ENCODE data around the gene GPBAR1.

The GPBAR1 gene

GRCh38 chr2:218286570-218287459, 26.0 kb downstream of the GPBAR1 start:
- peak; percentile 97 to 99 (median 98) for DNase-seq

GRCh38 chr2:218289639-218290315, 29.0 kb downstream of the GPBAR1 start:
- peak; percentile 46 to 70 (median 51) for DNase-seq

GRCh38 chr2:218290316-218291261, 29.8 kb downstream of the GPBAR1 start:
- peak; percentile 60 to 63 (median 61) for DNase-seq

GRCh38 chr2:218291318-218292047, 30.7 kb downstream of the GPBAR1 start:
- peak; percentile 72 to 89 (median 83) for DNase-seq

GRCh38 chr2:218292048-218293014, 31.5 kb downstream of the GPBAR1 start, which contains the start of gene TMBIM1:
Gene TMBIM1 (minus strand): TSS chr2:218292503. CDS start chr2:218282141, 10,362 bp downstream.
- peak; percentile 85 to 97 (median 93) for DNase-seq

GRCh38 chr2:218293715-218294429, 33.1 kb downstream of the GPBAR1 start:
- peak; percentile 53 to 70 (median 60) for DNase-seq

GRCh38 chr2:218294430-218295022, 33.7 kb downstream of the GPBAR1 start:
- peak in 1 of 3 donors; percentile 45 for DNase-seq

GRCh38 chr2:218295029-218295428, 34.2 kb downstream of the GPBAR1 start:
- DNase-seq = no peak

GRCh38 chr2:218296200-218296599, 35.4 kb downstream of the GPBAR1 start:
- DNase-seq = no peak

GRCh38 chr2:218296847-218297246, 36.0 kb downstream of the GPBAR1 start:
- no peak for DNase-seq

- DNase-seq = no peak
Observed at GRCh38 chr2:218298314-218298875, 37.6 kb downstream of the GPBAR1 start.

- DNase-seq = peak in 1 of 3 donors; percentile 27
Observed at GRCh38 chr2:218300141-218300540, 39.3 kb downstream of the GPBAR1 start.

- DNase-seq = peak; percentile 87 to 92 (median 90)
Observed at GRCh38 chr2:218301176-218301819, 40.5 kb downstream of the GPBAR1 start.

- no peak for DNase-seq
Observed at GRCh38 chr2:218305383-218305782, 44.6 kb downstream of the GPBAR1 start.

- no peak for DNase-seq
Observed at GRCh38 chr2:218306184-218306920, 45.5 kb downstream of the GPBAR1 start.

- no peak for DNase-seq
Observed at GRCh38 chr2:218307415-218308090, 46.7 kb downstream of the GPBAR1 start.

- no peak for DNase-seq
Observed at GRCh38 chr2:218310853-218311540, 50.2 kb downstream of the GPBAR1 start.
